Thoracic aorta (tissue), 2 donors: ENCODE data around the gene ATAD3C. TPM values are rescaled to one million over a fixed set of nuclear protein-coding genes. Genes with fewer than 3 reads are reported as not detected.

Experiments used
- ATAC-seq: fragments of 150-250 bp; one replicate; pipeline ENCODE4 v1.8.0; 2017; ENCODE audit warnings: low read depth; ENCODE audit not compliant: insufficient number of reproducible peaks, low FRiP score
- DNase-seq: peaks from one replicate; pipeline ENCODE4 v3.0.0-alpha.2; 2020; ENCODE audit warnings: low spot score
- H3K27ac ChIP-seq, 2 donors: fragments of 200-600 bp; sonication (generic); 1 replicate in 1 of 2; 2 replicates in 1 of 2; pipeline ENCODE4 v1.5.1; 2016; ENCODE audit warnings: mild to moderate bottlenecking in 2 of 2, moderate library complexity in 2 of 2
- H3K27me3 ChIP-seq: fragments of 200-600 bp; sonication (generic); replicated peaks from 2 replicates; pipeline ENCODE4 v1.6.0; 2016; ENCODE audit warnings: mild to moderate bottlenecking; ENCODE audit not compliant: insufficient read depth
- H3K36me3 ChIP-seq: fragments of 200-600 bp; sonication (generic); one replicate; pipeline ENCODE4 v1.5.1; 2016
- H3K4me1 ChIP-seq, 2 donors: fragments of 200-600 bp; sonication (generic); 1 replicate in 1 of 2; 2 replicates in 1 of 2; pipeline versions ENCODE4 v1.5.1 to v1.6.0; 2016; ENCODE audit warnings: low read depth in 2 of 2, mild to moderate bottlenecking in 1 of 2; ENCODE audit not compliant: control insufficient read depth in 1 of 2
- H3K4me3 ChIP-seq: fragments of 200-600 bp; sonication (generic); 2 replicates; pipeline ENCODE4 v1.5.1; 2016; ENCODE audit warnings: mild to moderate bottlenecking
- H3K9me3 ChIP-seq: fragments of 200-600 bp; sonication (generic); 2 replicates; pipeline ENCODE4 v1.5.1; 2016
- CTCF ChIP-seq: fragments of 200-600 bp; sonication (generic); IDR thresholded peaks from one replicate; pipeline ENCODE4 v1.5.1; 2019; ENCODE audit warnings: antibody characterized with exemption
- total RNA-seq, 2 donors: library from RNA; depleted of rRNA; stranded (reverse); fragments of >200 nt; gene quantifications; one replicate each; pipeline versions ENCODE4 v1.1.0 to v1.2.3, GENCODE V29; 2016

The ATAD3C gene
- total RNA-seq, 2 donors from 2014 or later: 0.27 TPM; not detected in 1

- H3K27me3 ChIP-seq: no peaks in the 10 kb centered on the region
- peaks cover 1 to 13% of the 10 kb centered on the region in 2 donors for H3K4me1 ChIP-seq
- no peak overlapping the region for H3K4me3 ChIP-seq
- H3K36me3 ChIP-seq: no peaks in the 10 kb centered on the region
- no peak for ATAC-seq
- TF ChIP-seq CTCF: no peak
- H3K27ac ChIP-seq: no peak overlapping the region
- no peaks in the 10 kb centered on the region for H3K9me3 ChIP-seq
- no peak for DNase-seq
These were observed 24.1 kb upstream of the ATAD3C start for GRCh38 chr1:1425426-1425752.

- Histone ChIP-seq H3K4me3 (no peak overlapping the region), H3K9me3 (no peaks in the 10 kb centered on the region), H3K27me3 (no peaks in the 10 kb centered on the region), H3K4me1 (peaks cover 5 to 17% of the 10 kb centered on the region in 2 donors), H3K36me3 (no peaks in the 10 kb centered on the region), H3K27ac (no peak overlapping the region)
- no peak for DNase-seq
- ATAC-seq: no peak
- no peak for TF ChIP-seq CTCF
These were observed 23.6 kb upstream of the ATAD3C start for GRCh38 chr1:1425753-1426495.

- Histone ChIP-seq H3K27ac (no peak overlapping the region), H3K27me3 (no peaks in the 10 kb centered on the region), H3K36me3 (no peaks in the 10 kb centered on the region), H3K4me1 (peaks cover 5 to 23% of the 10 kb centered on the region in 2 donors), H3K4me3 (no peak overlapping the region), H3K9me3 (no peaks in the 10 kb centered on the region)
- DNase-seq (no peak), ATAC-seq (no peak)
- no peak for TF ChIP-seq CTCF
These were observed 22.9 kb upstream of the ATAD3C start for GRCh38 chr1:1426496-1427105.

GRCh38 chr1:1427106-1427819 is 22.2 kb upstream of the ATAD3C start:
- H3K27ac ChIP-seq: no peak overlapping the region
- TF ChIP-seq CTCF: no peak
- H3K27me3 ChIP-seq: no peaks in the 10 kb centered on the region
- no peaks in the 10 kb centered on the region for H3K36me3 ChIP-seq
- no peaks in the 10 kb centered on the region for H3K9me3 ChIP-seq
- peak overlapping the region; percentile 54 for H3K4me3 ChIP-seq
- peaks cover 5 to 26% of the 10 kb centered on the region in 2 donors for H3K4me1 ChIP-seq
- DNase-seq: no peak
- ATAC-seq: no peak

GRCh38 chr1:1427820-1428148 is 21.7 kb upstream of the ATAD3C start:
- peaks cover 5 to 26% of the 10 kb centered on the region in 2 donors for H3K4me1 ChIP-seq
- H3K36me3 ChIP-seq: no peaks in the 10 kb centered on the region
- TF ChIP-seq CTCF: no peak
- DNase-seq: no peak
- no peak for ATAC-seq
- no peaks in the 10 kb centered on the region for H3K27me3 ChIP-seq
- H3K9me3 ChIP-seq: no peaks in the 10 kb centered on the region
- no peak overlapping the region for H3K27ac ChIP-seq
- H3K4me3 ChIP-seq: peak overlapping the region; percentile 54
